HCT116 (cell line): ENCODE measurements around the gene USP36. TPM values are rescaled to one million over a fixed set of nuclear protein-coding genes. Genes with fewer than 3 reads are reported as not detected.

Source experiments
- ATAC-seq: fragments of 200-7000 bp; cut with Tn5 transposase; 2 replicates; pipeline ENCODE4 v1.9.1; 2020; ENCODE audit warnings: mild to moderate bottlenecking, moderate library complexity
- BruUV-seq: library from RNA; stranded (reverse); fragments of 400-500 nt; replicated peaks from 2 replicates; lab custom pipeline; 2021; lab: Mats Ljungman, UMichigan
- CTCF ChIA-PET: fragments of 300-600 bp; sonication (Branson Sonifier 250); formaldehyde crosslinking; loops from one replicate; lab custom pipeline; 2021; ENCODE audit warnings: antibody characterized with exemption; lab: Charles Lee
- POLR2A ChIA-PET: fragments of 300-600, 350-600 bp; sonication (Branson Sonifier 250); formaldehyde crosslinking; loops from one replicate; lab custom pipeline; 2021; ENCODE audit warnings: antibody characterized with exemption; lab: Charles Lee
- RAD21 ChIA-PET, 2 experiments: fragments of 300-600 bp; sonication (Branson Sonifier 250); formaldehyde crosslinking; loops; one replicate each; lab custom pipeline; 2023; ENCODE audit warnings: low total read pairs in 2 of 2; ENCODE audit not compliant: uncharacterized antibody in 2 of 2, unreplicated experiment in 2 of 2, low non-redundant PET in 1 of 2; lab: Charles Lee
- DNase-seq: peaks from one replicate; pipeline ENCODE4 v3.0.0-alpha.2; 2010; ENCODE audit warnings: low read depth, low spot score
- H2AFZ ChIP-seq: fragments of 200-600 bp; shearing (Covaris generic), sonication (generic); 2 replicates; pipeline ENCODE4 v1.6.1; 2017; ENCODE audit warnings: low read depth, mixed run types, mixed read lengths, antibody characterized with exemption, low read length; ENCODE audit not compliant: poor library complexity, severe bottlenecking
- H3K27ac ChIP-seq: 2 replicates; pipeline ENCODE4 v1.5.1; 2012; ENCODE audit warnings: low read depth, low read length
- H3K27me3 ChIP-seq: fragments of 200-600 bp; sonication (generic); 2 replicates; pipeline ENCODE4 v1.6.1; 2016; ENCODE audit warnings: mixed run types, low read length, mixed read lengths; ENCODE audit not compliant: insufficient read depth
- H3K36me3 ChIP-seq, 2 experiments: fragments of 200-500 bp in 1 of 2; fragments of 200-600 bp in 1 of 2; sonication (Bioruptor generic) in 1 of 2; sonication (generic) in 1 of 2; 2 replicates each; pipeline versions ENCODE4 v1.5.1 to v1.6.1; 2014 to 2016; ENCODE audit warnings: low read length in 2 of 2, inconsistent platforms in 1 of 2, mixed read lengths in 1 of 2, mixed run types in 1 of 2; ENCODE audit not compliant: insufficient read depth in 2 of 2, control insufficient read depth in 1 of 2
- H3K4me1 ChIP-seq, 2 experiments: fragments of 200-600 bp in 1 of 2; sonication (generic) in 1 of 2; 2 replicates each; pipeline versions ENCODE4 v1.5.1 to v1.6.1; 2012 to 2017; ENCODE audit warnings: low read length in 2 of 2, inconsistent platforms in 1 of 2, mild to moderate bottlenecking in 1 of 2, mixed read lengths in 1 of 2, mixed run types in 1 of 2, moderate library complexity in 1 of 2; ENCODE audit not compliant: insufficient read depth in 2 of 2, control insufficient read depth in 1 of 2
- H3K4me2 ChIP-seq: fragments of 200-600 bp; sonication (generic); 2 replicates; pipeline ENCODE4 v1.6.1; 2017; ENCODE audit warnings: mixed run types, low read length, mixed read lengths
- H3K4me3 ChIP-seq, 2 experiments: fragments of 200-600 bp in 1 of 2; sonication (generic) in 1 of 2; replicated peaks in 1 of 2; 2 replicates each; pipeline ENCODE4 v1.5.1; 2011 to 2016; ENCODE audit warnings: low read length in 2 of 2, control low read depth in 1 of 2, low read depth in 1 of 2, mild to moderate bottlenecking in 1 of 2, mixed read lengths in 1 of 2, mixed run types in 1 of 2
- H3K79me2 ChIP-seq: fragments of 200-600 bp; sonication (generic); 2 replicates; pipeline ENCODE4 v1.6.1; 2017; ENCODE audit warnings: mild to moderate bottlenecking, mixed run types, low read length, moderate library complexity, mixed read lengths; ENCODE audit not compliant: insufficient read depth
- H3K9ac ChIP-seq: fragments of 200-600 bp; sonication (generic); 2 replicates; pipeline ENCODE4 v1.6.1; 2016; ENCODE audit warnings: low read length, mixed read lengths
- H3K9me2 ChIP-seq: fragments of 200-600 bp; sonication (generic), shearing (Covaris generic); 2 replicates; pipeline ENCODE4 v1.6.1; 2017; ENCODE audit warnings: mixed run types, mild to moderate bottlenecking, moderate library complexity; ENCODE audit not compliant: insufficient read depth
- H3K9me3 ChIP-seq, 2 experiments: fragments of 200-500 bp in 1 of 2; fragments of 200-600 bp in 1 of 2; sonication (Bioruptor generic) in 1 of 2; sonication (generic) in 1 of 2; 2 replicates each; pipeline ENCODE4 v1.6.1; 2014 to 2017; ENCODE audit warnings: low read length in 2 of 2, mixed read lengths in 2 of 2, inconsistent platforms in 1 of 2, low read depth in 1 of 2, mild to moderate bottlenecking in 1 of 2, mixed run types in 1 of 2, moderate library complexity in 1 of 2; ENCODE audit not compliant: control insufficient read depth in 1 of 2, insufficient read depth in 1 of 2
- H4K20me1 ChIP-seq: fragments of 200-600 bp; sonication (generic), shearing (Covaris generic); 2 replicates; pipeline ENCODE4 v1.6.1; 2017; ENCODE audit warnings: mixed run types, mild to moderate bottlenecking, moderate library complexity; ENCODE audit not compliant: insufficient read depth
- ATF3 ChIP-seq: IDR thresholded peaks from 2 replicates; pipeline ENCODE4 v1.6.1; 2012
- CBX3 ChIP-seq: IDR thresholded peaks from 2 replicates; pipeline ENCODE4 v1.6.1; 2012; ENCODE audit warnings: low read depth
- CTCF ChIP-seq, 3 experiments: fragments of 200-600 bp in 1 of 3; sonication (generic) in 1 of 3; IDR thresholded peaks in 2 of 3; conservative IDR thresholded peaks in 1 of 3; 2 replicates each; pipeline ENCODE4 v1.5.1; 2012 to 2017; ENCODE audit warnings: low read depth in 2 of 3, low read length in 2 of 3, antibody characterized with exemption in 1 of 3, borderline replicate concordance in 1 of 3, control low read depth in 1 of 3, mild to moderate bottlenecking in 1 of 3, mixed read lengths in 1 of 3, mixed run types in 1 of 3, moderate library complexity in 1 of 3; ENCODE audit not compliant: insufficient read depth in 1 of 3
- EGR1 ChIP-seq: IDR thresholded peaks from 2 replicates; pipeline ENCODE4 v1.6.1; 2012; ENCODE audit warnings: low read depth
- ELF1 ChIP-seq: IDR thresholded peaks from 2 replicates; pipeline ENCODE4 v1.6.1; 2012; ENCODE audit warnings: low read depth, borderline replicate concordance
- EZH2 ChIP-seq: fragments of 200-600 bp; sonication (generic); IDR thresholded peaks from 2 replicates; pipeline ENCODE4 v1.6.1; 2017; ENCODE audit warnings: antibody characterized with exemption, mixed run types
- EZH2phosphoT487 ChIP-seq: fragments of 200-600 bp; IDR thresholded peaks from 2 replicates; pipeline ENCODE4 v1.6.1; 2018; ENCODE audit warnings: antibody characterized with exemption, borderline replicate concordance
- FOSL1 ChIP-seq: IDR thresholded peaks from 2 replicates; pipeline ENCODE4 v1.6.1; 2012; ENCODE audit warnings: low read depth
- JUND ChIP-seq: IDR thresholded peaks from 2 replicates; pipeline ENCODE4 v1.6.1; 2012
- MAX ChIP-seq: IDR thresholded peaks from 2 replicates; pipeline ENCODE4 v1.6.1; 2012
- POLR2A ChIP-seq: IDR thresholded peaks from 2 replicates; pipeline ENCODE4 v1.7.0; 2011; ENCODE audit warnings: borderline replicate concordance; ENCODE audit not compliant: insufficient read depth, insufficient read length; ENCODE audit errors: extremely low read depth
- POLR2AphosphoS5 ChIP-seq: IDR thresholded peaks from 2 replicates; pipeline ENCODE4 v1.6.1; 2011; ENCODE audit warnings: mild to moderate bottlenecking, low read depth, low read length, moderate library complexity
- REST ChIP-seq: IDR thresholded peaks from 2 replicates; pipeline ENCODE4 v1.6.1; 2012; ENCODE audit warnings: low read depth
- SRF ChIP-seq: IDR thresholded peaks from 2 replicates; pipeline ENCODE4 v1.6.1; 2012; ENCODE audit warnings: low read depth
- YY1 ChIP-seq: IDR thresholded peaks from 2 replicates; pipeline ENCODE4 v1.6.1; 2011; ENCODE audit warnings: low read length, low read depth, moderate library complexity, mild to moderate bottlenecking; ENCODE audit not compliant: insufficient replicate concordance; ENCODE audit errors: extremely low read depth
- ZBTB33 ChIP-seq: IDR thresholded peaks from 2 replicates; pipeline ENCODE4 v1.6.1; 2011; ENCODE audit warnings: mild to moderate bottlenecking, low read length, moderate library complexity; ENCODE audit not compliant: insufficient replicate concordance; ENCODE audit errors: extremely low read depth
- ZNF274 ChIP-seq: fragments of 200-500 bp; sonication (Bioruptor generic); IDR thresholded peaks from 2 replicates; pipeline ENCODE4 v1.6.1; 2014; ENCODE audit warnings: mild to moderate bottlenecking, low read depth, low read length, inconsistent platforms
- intact Hi-C: fragments of 100-400 bp; cut with micrococcal nuclease; formaldehyde crosslinking; loops from 2 replicates; pipeline ENCODE4 v1.10.0; 2022
- total RNA-seq: library from RNA; stranded (reverse); gene quantifications from one replicate; pipeline ENCODE4 v1.2.1, GENCODE V29; 2021; ENCODE audit not compliant: unreplicated experiment

The USP36 gene
- total RNA-seq, 1 experiment from 2014 or later: 104 TPM

- H2AFZ ChIP-seq: no peak overlapping the region
- H3K36me3 ChIP-seq: no peaks in the 10 kb centered on the region; a peak in 2 of 4 replicates
- ATAC-seq (no peak), DNase-seq (no peak)
- peaks cover 19 to 33% of the 10 kb centered on the region in 2 experiments for H3K4me1 ChIP-seq
- H3K27me3 ChIP-seq: no peaks in the 10 kb centered on the region
- TF ChIP-seq EZH2 (no peak), ZNF274 (no peak), ATF3 (no peak), ZBTB33 (no peak), ELF1 (no peak), EZH2phosphoT487 (no peak), REST (no peak), YY1 (no peak), EGR1 (no peak), POLR2A (no peak), MAX (no peak), JUND (no peak), POLR2AphosphoS5 (no peak), FOSL1 (no peak), SRF (no peak), CTCF (IDR thresholded peaks at IDR 0.05 in 2 of 3, conservative IDR thresholded peaks at IDR 0.05 in 1 of 3; ENCODE audit: borderline replicate concordance in 1 of 3, insufficient read depth in 1 of 3, low read depth in 2 of 3, low read length in 2 of 3) (no peak), CBX3 (no peak)
- H3K79me2 ChIP-seq: peaks cover 11% of the 10 kb centered on the region
- H3K27ac ChIP-seq: no peak overlapping the region
- H3K4me3 ChIP-seq: no peak overlapping the region
- no peaks in the 10 kb centered on the region for H4K20me1 ChIP-seq
- ChIA-PET RAD21 (no interaction called here), CTCF (interaction anchor here (0.8 kb wide), 1 partner anchor 11 kb away, joined by 3 read pairs; no protein-coding TSS in a partner anchor), POLR2A (interaction anchor here (0.7 kb wide), 2 partner anchors 191 to 251 kb away, joined by 3 read pairs; no protein-coding TSS in a partner anchor)
- H3K9me3 ChIP-seq: no peaks in the 10 kb centered on the region
- H3K4me2 ChIP-seq: no peak overlapping the region
- no TSS peak for BruUV-seq
- H3K9ac ChIP-seq: no peak overlapping the region
- intact Hi-C loops: no loop called here
- no peaks in the 10 kb centered on the region for H3K9me2 ChIP-seq
These were observed 55.0 kb downstream of the USP36 start for GRCh38 chr17:78785663-78786057.
